ENCODE data around the gene SLAMF1.

GRCh38 chr1:160642281-160642644 is 4.6 kb downstream of the SLAMF1 start:
- TF ChIP-seq CTCF (IDR thresholded peaks at IDR 0.05; ENCODE audit: insufficient read depth, low read length) (no peak), POLR2AphosphoS5 (IDR thresholded peaks at IDR 0.05; ENCODE audit: low read depth) (no peak), GABPA (IDR thresholded peaks at IDR 0.05; ENCODE audit: low read depth) (no peak)
